HG02588 (cell line): ENCODE results near the gene KCNN3.

Experiments
- ATAC-seq: cut with Tn5 transposase; IDR thresholded peaks from one replicate; pipeline ENCODE4 v1.9.1; 2021; ENCODE audit warnings: mild to moderate bottlenecking, moderate library complexity; ENCODE audit not compliant: unreplicated experiment

KCNN3 gene

DNA sequence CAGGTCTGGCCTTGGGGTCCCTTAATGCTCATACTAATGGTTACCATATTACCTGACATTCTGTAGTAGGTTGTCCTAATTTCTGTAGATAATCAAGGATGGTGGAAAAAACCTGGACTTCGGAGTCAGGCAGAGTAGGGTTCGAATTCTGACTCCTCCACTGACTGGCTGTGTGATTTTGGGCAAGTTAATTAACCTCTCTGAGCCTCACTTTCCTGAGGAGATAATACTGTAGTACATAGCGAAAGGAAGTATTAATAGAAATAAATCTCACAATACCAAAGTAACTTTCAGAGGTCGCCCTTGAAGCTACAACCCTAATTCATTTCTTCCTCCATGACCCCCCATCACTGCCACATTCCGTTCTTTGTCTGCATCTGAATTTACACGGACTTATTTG is 72.9 kb downstream of the KCNN3 start:
- no peak for ATAC-seq

DNA sequence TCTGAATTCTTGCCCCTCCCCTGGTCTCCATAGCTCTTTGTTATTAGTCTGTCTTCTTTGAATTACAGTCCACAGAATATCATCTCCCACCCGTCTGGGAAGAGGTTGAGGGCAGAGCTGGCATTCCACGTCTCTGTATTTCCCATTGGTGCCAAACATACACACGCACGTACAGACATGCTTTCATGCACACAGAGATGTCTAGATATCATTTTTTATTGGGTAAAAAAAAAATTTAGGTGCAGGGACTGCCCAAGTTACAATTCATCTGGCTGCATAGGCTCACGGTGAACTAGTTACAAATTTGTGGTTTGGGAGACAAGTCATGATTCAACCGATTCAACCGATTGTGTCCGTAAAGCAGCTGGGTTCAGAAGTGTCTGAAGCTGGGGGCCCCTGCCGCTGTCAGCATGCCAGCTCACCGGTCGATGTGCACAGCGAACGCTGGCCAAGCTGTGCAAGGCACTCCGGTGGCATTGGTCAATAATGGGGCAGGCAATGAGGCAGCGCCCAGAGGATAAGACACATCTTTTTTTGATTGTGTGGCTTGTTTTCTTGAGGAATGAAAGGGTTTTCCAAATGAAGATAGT is 73.7 kb downstream of the KCNN3 start:
- no peak for ATAC-seq

DNA sequence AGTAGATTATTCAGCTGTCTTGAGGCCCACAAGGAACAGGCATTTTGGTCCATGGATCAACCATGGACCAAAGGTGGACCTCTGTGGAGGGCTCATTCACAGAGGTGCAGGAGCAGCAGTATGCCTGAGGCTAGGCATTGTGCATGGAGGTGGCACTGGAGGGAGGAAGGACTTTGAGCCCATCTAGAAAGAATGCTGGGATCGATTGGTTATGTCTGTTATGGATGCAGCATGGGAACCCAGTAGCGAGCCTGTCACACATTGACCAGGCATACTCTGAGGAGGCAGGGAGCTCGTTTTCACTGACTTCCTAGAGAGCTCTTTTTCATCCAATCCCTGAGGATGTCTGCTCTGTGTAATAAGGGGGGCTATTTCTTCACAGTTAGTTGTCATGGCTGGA is 75.5 kb downstream of the KCNN3 start:
- ATAC-seq = no peak

DNA sequence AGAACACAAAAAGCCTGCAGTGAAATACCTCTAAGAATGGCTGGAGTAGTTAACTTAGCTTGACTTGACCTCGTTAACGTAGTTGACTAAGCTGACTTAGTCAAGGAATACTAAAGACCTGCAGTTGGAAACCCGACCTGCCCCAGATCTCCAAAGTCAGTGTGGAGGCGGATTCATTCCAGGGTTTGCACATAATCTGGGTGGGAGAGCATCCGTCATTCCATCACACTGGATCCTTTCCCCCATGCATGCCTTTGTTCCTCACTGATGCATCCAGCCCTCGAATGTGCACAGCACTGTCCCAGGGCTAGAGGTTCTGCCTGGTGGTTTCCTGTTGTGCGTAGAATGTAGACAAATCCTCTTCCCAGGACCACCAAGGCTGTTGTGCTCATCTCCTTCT is 76.4 kb downstream of the KCNN3 start:
- no peak for ATAC-seq

DNA sequence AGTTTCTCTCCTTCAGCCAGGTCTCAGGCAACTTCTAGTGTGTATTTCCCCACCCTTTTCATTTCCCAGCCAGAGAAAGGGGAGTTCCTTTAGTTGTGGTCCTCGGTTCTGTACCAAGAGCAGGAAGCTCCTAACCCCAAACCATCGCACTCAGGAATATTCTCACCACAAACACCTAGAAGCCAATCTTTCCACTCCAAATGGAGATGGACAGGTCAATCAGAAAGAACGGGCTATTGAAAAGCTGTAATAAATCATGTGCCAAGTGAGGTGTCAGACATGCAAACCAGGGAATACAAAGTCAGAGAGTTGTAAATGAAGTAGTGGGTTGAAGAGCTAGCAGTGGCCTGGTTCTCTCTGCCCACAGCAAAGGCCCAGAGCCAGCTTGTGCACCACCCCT is 77.2 kb downstream of the KCNN3 start:
- no peak for ATAC-seq

DNA sequence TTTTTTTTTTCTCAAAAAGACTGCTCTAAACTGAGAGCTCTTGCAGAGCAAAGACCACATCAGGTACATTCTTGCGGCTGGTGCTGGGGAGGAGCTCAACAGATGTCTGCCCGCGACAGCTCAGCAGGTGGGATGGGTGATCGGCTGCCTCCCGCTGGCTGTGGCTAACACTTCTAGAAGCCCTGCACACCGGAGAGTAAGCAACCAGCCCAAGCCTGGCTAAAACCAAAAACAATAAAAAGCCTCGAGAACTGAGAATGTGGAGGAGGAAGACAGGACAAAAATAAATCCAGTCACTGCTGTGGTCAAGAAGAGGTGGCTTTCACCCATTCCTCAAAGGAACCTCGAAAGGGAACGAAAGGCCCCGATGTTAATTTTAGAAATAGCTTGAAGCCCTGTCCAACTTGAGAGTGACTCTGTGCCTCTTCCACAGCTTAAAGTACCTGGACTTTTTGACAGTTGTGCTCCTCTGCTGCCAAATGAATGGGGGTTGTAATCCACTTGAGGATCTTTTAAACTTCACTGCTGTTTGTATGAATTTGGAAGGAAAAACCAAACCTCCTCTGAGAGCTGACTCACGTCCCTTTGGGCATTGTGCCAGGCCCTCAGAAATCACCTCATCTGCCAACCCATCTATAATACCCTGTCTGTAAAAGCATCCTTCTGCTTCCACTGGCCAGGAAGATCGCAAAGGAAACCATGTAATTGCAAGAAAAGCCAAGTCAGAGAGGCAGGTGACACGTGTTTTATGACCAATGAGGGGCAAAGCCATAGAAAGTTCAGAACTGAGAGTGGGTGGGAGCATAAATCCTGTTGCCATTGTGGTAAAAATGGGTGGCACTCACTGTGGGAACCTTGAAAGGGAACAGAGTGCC is 78.6 kb downstream of the KCNN3 start:
- ATAC-seq = peak; percentile 82

DNA sequence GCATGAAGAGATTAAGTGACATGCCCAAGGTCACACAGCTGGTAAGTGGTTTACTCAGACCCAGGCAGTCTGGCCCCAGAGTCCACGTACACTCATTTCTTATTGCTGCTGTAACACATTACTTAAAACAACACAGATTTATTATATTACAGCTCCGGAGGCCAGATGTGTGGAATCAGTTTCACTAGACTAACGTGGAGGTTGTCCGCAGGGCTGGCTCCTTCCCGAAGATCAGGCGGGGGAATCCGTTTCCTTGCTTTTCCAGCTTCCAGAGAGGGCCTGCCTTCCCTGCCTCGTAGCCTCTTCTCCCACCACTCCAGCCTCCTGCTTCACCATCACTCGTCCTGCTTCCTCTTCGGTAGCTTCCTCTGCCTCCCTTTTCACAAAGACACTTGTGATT is 81.2 kb downstream of the KCNN3 start:
- ATAC-seq = no peak

DNA sequence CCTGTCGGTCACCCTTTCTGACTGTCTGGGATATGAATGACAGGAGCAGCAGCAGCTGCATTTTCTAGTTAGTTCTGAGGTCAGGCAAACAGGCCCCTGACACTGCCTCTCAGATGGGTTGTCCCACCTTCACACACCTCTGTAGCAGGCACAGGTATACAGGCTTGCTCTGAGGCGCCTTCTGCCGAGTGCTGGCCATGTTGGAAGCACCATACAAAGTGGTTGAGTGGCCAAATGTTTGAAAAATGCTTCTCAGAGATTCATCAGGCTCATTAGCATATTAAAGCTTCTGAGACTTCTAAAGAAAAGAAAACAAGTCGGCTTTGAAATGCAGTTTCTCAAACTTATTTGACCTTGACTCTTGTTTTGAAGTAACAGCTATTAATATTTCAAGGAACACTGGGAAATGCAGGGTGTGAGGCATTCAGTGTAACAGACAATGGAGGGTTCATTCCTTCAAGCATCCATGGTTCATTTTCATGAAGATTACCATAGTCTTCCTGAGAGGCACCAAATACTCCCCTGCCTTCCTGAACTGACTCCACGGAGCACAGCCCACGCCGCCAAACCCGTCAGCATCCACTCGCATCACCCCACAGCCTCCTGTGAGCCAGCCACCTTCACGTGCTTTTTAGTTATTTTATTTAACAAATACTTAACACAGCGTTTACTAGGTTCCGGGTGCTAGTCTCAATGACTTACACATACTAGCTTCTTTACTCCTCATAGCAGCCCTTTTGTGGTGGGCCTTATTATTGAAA is 81.8 kb downstream of the KCNN3 start:
- no peak for ATAC-seq

DNA sequence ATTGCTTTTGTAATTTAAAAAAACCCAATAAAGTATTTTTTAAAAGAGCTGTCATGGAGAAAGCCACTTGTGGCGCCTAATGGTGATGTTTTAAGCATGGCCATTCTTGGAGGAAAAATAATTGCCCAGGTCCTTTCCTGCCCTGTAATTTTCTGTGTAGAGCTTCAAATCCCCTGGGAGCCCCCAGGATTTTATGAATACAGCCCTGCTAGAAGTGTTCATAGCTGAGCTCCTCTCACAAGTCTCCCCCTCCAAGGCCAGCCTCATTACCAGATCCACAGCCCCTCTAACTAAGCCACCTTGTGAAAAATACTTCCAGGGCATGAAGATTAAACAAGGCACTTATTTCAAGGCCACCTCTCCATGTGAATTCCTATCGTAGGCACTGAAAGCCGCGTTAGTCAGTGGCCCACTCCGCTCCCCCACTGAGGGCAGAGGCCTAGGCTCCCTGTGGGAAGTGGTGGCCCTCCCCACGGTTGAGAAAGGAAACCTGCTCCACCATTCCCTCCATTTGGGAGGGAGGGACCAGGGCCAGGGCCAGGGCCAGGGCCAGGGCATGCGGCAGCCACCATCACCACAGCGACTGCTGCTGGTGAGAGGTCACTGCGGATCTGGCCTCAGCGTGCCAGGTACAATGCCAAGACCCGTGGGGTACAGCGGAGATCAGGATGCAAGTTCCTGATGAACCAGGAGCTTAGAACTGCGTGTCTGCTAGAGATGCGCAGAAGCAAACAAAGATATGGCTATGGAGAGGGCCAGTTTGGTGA is 83.1 kb downstream of the KCNN3 start:
- no peak for ATAC-seq

DNA sequence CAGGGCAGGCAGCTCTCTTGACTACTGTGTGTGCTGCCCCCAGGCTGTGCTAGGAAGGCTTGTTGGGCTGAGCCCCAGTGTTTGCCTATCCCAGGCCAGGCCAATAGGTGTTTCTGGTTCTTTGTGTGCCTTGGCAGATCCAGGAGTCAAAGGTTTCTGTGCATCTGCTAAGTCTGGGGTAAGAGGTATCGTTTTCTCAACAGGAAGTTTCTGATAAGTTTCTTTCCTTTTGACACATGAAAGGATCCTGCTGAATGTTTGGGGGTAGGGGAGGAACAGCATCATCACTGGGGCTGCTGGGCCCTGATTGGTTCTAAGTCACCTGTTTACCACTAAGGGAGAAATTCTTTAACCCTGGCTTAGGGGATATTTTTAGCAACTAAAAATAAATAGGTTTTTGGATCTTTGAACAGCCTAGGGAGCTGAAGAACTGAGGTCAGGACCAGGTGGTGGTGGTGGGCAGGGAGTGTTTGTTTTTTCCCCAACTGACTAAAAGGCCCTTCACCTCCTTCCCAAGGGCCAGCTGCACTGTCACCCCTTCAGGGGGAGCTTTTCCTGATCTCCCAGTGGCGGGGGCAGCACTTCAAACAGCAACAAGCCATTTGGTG is 85.1 kb downstream of the KCNN3 start:
- peak; percentile 78 for ATAC-seq

DNA sequence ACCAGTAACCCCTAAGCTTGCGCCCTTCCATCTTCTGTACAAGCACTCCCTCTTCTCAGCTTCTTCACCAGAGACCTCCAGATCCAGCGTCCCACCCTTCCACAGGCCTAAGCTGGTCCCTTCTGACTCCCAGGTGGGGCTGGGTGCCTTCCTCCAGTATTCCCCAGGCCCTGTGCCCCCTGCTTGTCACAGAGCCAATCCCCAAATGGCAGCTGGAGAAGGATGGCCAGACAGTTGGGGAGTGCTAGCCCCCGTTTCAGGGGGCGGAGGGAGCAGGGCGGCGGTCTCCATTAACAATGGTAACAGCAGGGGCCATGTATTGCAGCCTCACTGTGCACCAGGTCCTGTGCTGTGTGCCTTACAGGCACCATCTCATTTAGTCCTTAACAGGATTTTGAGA is 85.7 kb downstream of the KCNN3 start:
- ATAC-seq = no peak

DNA sequence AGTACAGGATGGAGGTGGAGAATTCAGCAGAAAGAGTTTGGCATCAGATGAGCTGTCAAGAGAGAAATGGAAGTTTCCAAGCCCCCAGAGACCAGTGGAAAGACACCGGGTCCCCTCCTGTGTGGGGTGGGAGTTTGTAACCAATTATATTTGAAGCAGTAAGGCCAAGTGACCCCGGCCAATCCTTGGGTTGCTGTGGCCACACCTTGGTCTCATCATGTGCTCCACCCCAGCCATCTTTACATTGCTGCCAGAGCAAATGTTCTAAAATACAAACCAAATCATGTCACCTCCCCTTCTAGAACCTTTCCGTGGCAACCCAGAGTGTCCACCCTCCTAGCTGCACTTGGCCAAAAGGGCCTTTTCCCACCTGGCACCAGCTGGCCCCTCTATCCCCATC is 86.1 kb downstream of the KCNN3 start:
- no peak for ATAC-seq

DNA sequence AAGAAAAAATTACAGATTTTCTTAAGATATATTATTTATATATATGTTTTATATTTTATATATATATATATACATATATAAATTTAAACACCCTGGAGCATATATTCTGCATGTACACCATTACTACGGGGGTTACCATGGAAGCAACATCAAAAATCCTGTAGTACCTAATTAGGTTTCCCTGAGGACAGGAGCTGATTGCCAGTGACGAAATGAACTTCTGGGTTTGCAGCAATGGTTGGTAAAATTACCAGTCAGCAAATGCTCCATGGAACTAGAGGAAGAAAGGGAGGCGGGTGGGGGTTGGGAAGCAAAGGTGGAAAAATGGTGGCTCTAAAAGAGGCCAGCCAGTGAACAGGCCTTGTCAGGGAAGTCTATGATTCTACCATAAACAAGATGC is 89.5 kb downstream of the KCNN3 start:
- no peak for ATAC-seq

DNA sequence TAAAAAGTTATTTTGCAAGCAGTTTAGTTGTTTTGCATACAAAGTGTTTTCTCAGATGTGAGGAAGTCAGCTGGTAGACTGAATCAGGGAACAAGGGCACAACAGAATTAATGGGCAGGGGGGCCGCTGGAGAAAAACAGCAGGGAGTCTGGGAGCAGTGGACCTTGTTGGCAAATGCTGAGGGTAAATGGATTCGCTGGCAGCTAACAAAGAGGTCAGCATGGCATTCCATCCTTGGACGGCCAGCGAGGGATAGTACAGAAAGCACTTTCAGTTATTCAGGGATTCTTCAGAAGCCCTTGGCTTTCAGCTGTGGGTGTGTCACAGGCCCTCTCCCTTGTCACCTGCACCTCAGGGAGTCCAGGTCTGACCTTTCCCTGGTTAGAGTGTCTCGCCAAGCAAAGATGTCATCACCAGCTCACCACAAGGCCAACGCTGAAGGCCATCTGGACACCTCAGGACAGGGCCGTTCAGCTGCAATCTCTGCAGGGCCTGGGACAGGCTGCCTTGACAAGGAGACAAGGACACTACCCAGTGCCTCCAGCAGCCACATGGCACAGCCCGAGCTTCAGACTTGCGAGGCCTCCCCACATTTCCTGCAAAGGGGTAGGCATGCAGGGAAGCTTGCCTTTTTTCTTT is 90.4 kb downstream of the KCNN3 start:
- ATAC-seq = no peak

DNA sequence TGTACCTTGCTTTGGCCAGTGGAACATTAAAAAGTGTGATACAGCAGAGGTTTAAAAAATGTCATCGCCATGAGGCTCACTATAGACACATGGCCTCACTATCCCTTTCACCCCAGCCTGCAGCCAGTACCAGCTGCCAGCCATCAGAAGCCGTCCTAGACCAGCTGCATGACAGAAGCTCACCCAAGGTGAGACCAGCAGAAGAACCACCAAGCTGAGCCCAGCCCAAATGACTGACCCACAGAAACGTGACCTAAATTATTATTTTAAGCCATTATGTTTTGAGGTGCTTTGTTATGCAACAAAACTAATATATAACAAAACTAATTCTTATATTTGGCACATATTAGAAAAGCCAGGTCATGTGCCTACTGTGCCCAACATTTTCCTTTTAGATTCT is 91.1 kb downstream of the KCNN3 start:
- ATAC-seq = no peak

DNA sequence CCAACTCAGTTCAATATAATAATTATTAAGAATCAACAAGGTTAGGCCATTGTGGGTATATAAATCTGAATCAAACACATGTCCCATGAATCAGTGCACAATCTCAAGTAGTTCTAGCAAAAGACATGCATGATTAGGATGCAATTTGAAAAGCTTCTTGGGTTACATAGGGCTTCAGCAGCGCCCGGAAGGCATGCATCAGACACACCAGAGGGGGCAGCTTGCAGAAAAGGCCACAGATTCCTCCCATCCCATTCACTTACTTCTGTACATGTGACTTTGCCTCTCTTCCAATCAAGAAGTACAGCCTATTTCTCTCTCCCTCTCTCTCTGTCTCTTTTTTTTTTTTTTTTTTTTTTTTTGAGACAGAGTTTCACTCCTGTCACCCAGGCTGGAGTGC is 91.8 kb downstream of the KCNN3 start:
- no peak for ATAC-seq

DNA sequence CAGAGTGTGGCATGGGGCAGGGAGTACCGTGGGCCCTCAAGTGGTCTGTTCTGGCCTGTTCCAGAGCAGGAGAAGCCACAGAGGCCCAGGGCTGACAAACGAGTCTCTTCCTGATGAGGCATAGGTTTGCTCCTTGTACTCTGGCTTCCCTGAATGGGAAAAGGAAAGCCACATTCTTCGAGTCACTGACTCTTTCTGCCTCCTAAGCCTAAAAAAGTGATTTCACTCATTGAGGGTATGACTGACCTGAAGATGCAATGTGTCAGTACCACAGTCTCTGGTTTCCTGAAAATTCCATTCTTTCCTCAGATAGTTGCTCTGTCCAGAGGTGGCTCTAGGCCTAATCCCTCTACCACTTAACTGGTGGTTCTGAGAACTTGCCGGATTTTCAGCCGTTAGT is 92.3 kb downstream of the KCNN3 start:
- ATAC-seq = no peak

DNA sequence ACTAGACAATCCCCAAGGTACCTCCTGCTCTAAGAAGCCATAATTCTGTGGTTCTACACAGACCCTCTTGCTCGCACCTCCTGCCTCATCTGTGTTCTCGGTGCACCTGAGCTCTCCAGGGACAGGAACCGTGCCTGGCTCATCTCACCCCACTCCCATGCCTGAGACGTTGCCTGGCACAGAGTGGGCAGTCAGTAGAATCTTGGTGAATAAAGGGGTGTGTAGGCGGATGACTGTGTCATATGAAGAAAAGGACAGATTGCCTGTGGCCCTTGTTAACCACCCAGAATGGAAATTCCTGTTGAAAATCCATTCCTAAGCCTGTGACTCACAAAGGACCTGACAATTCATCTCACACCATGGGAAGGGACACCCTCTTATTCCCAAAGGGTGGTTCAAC is 92.9 kb downstream of the KCNN3 start:
- no peak for ATAC-seq

DNA sequence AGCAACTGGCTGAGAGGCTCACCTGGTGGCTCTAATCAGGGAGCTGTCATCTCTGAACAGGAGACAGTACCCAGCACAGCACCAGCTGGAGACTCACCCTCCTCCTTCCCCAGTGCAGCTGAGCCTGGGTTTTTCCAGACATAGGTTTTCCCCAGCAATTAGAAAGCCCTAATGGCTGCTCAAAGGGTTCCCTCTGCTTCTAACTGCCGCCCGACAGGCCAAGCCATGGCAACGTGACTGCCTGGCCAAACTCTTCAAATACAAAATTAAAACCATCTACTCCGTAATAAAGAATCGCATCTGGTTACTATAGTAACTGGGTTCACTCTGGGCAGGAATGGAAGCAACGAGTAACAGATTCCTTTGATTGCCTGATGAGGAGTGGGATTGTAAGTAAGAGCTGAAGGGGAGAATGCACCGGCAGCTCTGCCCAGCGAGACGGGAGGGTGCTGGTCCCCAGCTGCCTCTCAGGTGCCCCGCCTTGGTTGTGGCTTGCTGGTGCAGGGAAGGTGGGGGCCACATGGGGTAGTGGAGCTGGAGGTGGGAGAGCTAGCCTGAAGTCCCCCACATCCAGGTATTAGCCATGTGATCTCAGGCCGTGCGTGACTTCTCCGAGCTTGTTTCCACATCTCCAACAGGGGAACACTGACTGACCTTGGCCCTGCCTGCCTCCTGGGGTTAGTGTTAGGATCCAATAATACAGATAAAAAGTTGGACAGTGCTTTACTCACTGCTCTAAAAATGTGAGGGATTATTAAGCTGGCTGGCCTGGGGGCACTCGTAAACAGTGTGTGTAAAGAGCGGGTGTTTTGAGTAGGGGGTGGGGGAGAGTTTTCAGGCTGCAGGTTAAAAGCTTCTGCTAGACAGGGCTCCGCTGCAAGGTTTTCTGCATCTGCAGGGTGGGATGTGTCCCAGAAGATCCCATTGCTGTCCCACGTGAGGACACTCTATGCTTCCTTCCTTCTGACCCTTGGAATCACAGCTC is 94.2 kb downstream of the KCNN3 start:
- ATAC-seq = no peak
